Uterus (tissue), 4 donors: ENCODE data around the gene PUM2. TPM values are rescaled to one million over a fixed set of nuclear protein-coding genes. Genes with fewer than 3 reads are reported as not detected.

Experiments
- DNase-seq, 2 donors: peaks; one replicate each; pipeline ENCODE4 v3.0.0-alpha.2; 2019 to 2020
- H3K27ac ChIP-seq, 2 donors: fragments of 200-600 bp; sonication (generic); 1 replicate in 1 of 2; 2 replicates in 1 of 2; pipeline ENCODE4 v1.5.1; 2016 to 2018
- H3K27me3 ChIP-seq, 2 donors: fragments of 200-600 bp; sonication (generic); one replicate each; pipeline ENCODE4 v1.5.1; 2018 to 2019; ENCODE audit warnings: control low read depth in 1 of 2
- H3K36me3 ChIP-seq, 2 donors: fragments of 200-600 bp; sonication (generic); one replicate each; pipeline ENCODE4 v1.5.1; 2019; ENCODE audit warnings: control low read depth in 1 of 2
- H3K4me1 ChIP-seq, 2 donors: fragments of 200-600 bp; sonication (generic); one replicate each; pipeline ENCODE4 v1.5.1; 2018 to 2019; ENCODE audit warnings: control low read depth in 1 of 2
- H3K4me3 ChIP-seq, 2 donors: fragments of 200-600 bp; sonication (generic); 1 replicate in 1 of 2; 2 replicates in 1 of 2; pipeline ENCODE4 v1.5.1; 2018 to 2019; ENCODE audit warnings: mild to moderate bottlenecking in 1 of 2
- H3K9me3 ChIP-seq, 2 donors: fragments of 200-600 bp; sonication (generic); one replicate each; pipeline ENCODE4 v1.5.1; 2019; ENCODE audit warnings: control low read depth in 1 of 2
- POLR2A ChIP-seq, 2 donors: fragments of 450-650 bp; IDR thresholded peaks; one replicate each; pipeline ENCODE4 v1.6.1; 2016; ENCODE audit warnings: antibody characterized with exemption in 2 of 2, mild to moderate bottlenecking in 1 of 2, moderate library complexity in 1 of 2
- intact Hi-C: fragments of 100-400 bp; cut with DNase I; formaldehyde crosslinking; loops from one replicate; pipeline ENCODE4 v1.15.1; 2023; ENCODE audit warnings: low total_unique reads
- total RNA-seq, 4 donors: library from RNA; depleted of rRNA in 3 of 4; stranded (reverse); fragments of >200 nt in 3 of 4; gene quantifications; one replicate each; pipeline versions ENCODE4 v1.1.0 to v1.2.4, GENCODE V29; 2014 to 2023
- TF ChIP-seq, protein P1 (sequence below), 4 experiments: fragments of 200-600 bp in 2 of 4; fragments of 450-650 bp in 2 of 4; sonication (generic) in 2 of 4; IDR thresholded peaks; one replicate each; pipeline ENCODE4 v1.5.1; 2016 to 2019; ENCODE audit warnings: antibody characterized with exemption in 4 of 4, mild to moderate bottlenecking in 2 of 4, moderate library complexity in 1 of 4
- donor health status: DM: yes; HTN: yes; CAD: no.

Gene PUM2
- total RNA-seq, 4 donors from 2014 or later: 51.0 to 138 (median 103) TPM

DNA sequence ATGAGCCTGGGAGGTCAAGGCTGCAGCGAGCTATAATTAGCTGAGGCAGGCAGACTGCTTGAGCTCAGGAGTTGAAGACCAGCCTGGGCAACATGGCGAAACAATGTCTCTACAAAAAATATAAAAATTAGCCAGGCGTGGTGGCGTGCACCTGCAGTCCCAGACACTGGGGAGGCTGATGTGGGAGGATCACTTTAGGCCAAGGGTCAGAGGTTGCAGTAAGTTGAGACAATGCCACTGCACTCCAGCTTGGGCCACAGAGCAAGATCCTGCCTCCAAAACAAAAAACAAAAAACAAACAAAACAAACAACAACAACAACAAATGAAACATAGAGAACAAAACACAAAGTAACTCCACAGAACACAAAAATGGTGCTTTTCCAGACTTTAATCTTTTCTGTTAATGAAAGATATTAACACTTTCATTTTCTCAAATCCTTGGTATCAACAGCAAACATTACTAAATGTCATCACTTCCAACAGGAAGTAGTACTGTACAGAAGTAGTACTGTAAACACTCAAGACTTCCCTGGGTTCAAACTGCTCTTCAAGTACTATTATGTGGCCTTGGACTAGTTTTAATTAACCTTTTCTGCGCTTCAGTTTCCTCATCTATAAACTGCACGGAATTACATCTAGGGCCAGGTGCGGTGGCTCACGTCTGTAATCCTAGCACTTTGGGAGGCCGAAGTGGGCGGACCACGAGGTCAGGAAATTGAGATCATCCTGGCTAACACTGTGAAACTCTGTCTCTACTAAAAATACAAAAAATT is 27.9 kb downstream of the PUM2 start:
- Histone ChIP-seq H3K27me3 (no peaks in the 10 kb centered on the region), H3K27ac (no peak overlapping the region), H3K9me3 (no peaks in the 10 kb centered on the region), H3K4me3 (no peak overlapping the region), H3K4me1 (no peaks in the 10 kb centered on the region), H3K36me3 (no peaks in the 10 kb centered on the region)
- TF ChIP-seq, protein P1, sequence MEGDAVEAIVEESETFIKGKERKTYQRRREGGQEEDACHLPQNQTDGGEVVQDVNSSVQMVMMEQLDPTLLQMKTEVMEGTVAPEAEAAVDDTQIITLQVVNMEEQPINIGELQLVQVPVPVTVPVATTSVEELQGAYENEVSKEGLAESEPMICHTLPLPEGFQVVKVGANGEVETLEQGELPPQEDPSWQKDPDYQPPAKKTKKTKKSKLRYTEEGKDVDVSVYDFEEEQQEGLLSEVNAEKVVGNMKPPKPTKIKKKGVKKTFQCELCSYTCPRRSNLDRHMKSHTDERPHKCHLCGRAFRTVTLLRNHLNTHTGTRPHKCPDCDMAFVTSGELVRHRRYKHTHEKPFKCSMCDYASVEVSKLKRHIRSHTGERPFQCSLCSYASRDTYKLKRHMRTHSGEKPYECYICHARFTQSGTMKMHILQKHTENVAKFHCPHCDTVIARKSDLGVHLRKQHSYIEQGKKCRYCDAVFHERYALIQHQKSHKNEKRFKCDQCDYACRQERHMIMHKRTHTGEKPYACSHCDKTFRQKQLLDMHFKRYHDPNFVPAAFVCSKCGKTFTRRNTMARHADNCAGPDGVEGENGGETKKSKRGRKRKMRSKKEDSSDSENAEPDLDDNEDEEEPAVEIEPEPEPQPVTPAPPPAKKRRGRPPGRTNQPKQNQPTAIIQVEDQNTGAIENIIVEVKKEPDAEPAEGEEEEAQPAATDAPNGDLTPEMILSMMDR (IDR thresholded peaks at IDR 0.05): no peak
- no peak for TF ChIP-seq POLR2A (IDR thresholded peaks at IDR 0.05)
- intact Hi-C loops: no loop called here
- no peak for DNase-seq

DNA sequence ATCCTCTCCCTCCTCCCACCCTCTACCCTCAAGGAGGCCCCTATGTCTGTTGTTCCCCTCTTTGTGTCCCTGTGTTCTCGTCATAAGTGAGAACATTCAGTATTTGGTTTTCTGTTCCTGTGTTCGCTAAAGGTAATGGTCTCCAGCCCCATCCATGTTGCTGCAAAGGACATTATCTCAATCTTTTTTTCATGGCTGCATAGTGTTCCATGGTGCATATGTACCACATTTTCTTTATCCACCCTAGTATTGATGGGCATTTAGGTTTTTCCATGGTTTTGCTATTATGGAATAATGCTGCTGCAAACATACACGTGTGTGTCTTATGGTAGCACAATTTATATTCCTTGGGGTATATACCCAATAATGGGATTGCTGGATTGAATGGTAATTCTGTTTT is 33.0 kb downstream of the PUM2 start:
- intact Hi-C loops: no loop called here
- no peak for TF ChIP-seq POLR2A (IDR thresholded peaks at IDR 0.05)
- TF ChIP-seq, protein P1 (IDR thresholded peaks at IDR 0.05): no peak
- Histone ChIP-seq H3K36me3 (no peaks in the 10 kb centered on the region), H3K27ac (no peak overlapping the region), H3K4me1 (no peaks in the 10 kb centered on the region), H3K4me3 (no peak overlapping the region), H3K27me3 (no peaks in the 10 kb centered on the region), H3K9me3 (no peaks in the 10 kb centered on the region)
- DNase-seq: no peak

DNA sequence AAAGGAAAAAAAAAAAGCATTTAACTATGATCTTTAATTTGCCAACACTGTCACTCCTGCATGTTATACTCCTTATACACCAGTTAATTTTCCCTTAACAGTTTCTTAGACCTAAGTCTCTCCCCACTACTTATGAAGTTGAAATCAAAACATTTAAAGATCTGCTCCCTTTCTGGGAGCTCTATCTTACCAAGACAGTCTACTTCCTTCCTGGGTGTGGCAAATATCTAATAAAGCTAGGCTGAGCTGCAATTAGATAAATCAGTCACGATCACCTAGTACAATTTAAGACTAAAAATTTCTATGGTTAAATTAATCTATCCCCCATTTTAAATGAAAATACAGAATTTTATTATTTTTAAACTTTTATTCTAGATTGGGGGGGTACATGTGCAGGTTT is 33.4 kb downstream of the PUM2 start:
- no peak for DNase-seq
- Histone ChIP-seq H3K4me3 (no peak overlapping the region), H3K9me3 (no peaks in the 10 kb centered on the region), H3K4me1 (no peaks in the 10 kb centered on the region), H3K27me3 (no peaks in the 10 kb centered on the region), H3K27ac (no peak overlapping the region), H3K36me3 (no peaks in the 10 kb centered on the region)
- intact Hi-C loops: no loop called here
- TF ChIP-seq, protein P1 (IDR thresholded peaks at IDR 0.05): no peak
- TF ChIP-seq POLR2A (IDR thresholded peaks at IDR 0.05): no peak

DNA sequence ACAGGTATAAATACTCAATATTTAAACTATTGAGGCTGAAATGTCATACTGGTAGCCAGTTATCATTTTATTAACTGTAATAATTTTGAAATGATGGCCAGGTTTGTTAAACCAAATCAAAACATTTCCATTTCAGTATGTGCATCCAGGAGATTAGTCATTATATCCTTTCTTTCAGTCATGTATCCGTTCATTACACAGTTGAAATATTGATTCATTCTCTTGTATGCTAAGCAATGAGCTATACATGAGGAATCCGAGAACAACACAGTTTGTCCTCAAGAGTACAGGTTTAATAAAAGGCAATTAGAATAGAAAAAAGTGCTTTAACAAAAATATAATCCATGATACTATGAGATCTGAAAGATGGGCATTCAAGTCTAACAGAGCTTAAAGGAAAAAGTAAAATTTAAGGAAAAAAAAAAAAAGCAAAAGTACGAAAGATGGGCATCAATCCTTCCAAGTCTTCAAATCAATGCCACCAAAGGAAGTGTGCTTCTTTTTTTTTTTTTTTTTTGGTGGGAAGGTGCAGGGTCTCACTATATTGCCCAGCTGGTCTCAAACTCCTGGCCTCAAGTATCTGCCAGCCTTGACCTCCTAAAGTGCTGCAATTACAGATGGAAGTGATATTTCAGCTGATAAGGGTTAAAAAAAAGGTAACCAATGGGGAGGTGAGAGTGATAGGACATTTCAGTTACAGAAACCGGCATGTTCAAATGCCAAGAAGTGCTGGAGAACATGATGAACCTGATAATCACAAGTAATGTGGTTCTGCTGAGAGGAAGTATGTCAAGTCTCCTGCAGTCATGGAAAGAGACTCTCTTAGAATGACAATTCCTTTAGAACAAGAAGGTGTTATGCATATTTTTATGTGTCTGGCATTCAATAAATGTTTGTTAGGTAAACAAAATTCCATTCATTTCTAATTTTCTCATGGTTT is 35.8 kb downstream of the PUM2 start:
- Histone ChIP-seq H3K4me1 (no peaks in the 10 kb centered on the region), H3K36me3 (no peaks in the 10 kb centered on the region), H3K4me3 (no peak overlapping the region), H3K27ac (no peak overlapping the region), H3K9me3 (no peaks in the 10 kb centered on the region), H3K27me3 (no peaks in the 10 kb centered on the region)
- TF ChIP-seq POLR2A (IDR thresholded peaks at IDR 0.05): no peak
- TF ChIP-seq, protein P1 (IDR thresholded peaks at IDR 0.05): no peak
- intact Hi-C loops: no loop called here
- no peak for DNase-seq

DNA sequence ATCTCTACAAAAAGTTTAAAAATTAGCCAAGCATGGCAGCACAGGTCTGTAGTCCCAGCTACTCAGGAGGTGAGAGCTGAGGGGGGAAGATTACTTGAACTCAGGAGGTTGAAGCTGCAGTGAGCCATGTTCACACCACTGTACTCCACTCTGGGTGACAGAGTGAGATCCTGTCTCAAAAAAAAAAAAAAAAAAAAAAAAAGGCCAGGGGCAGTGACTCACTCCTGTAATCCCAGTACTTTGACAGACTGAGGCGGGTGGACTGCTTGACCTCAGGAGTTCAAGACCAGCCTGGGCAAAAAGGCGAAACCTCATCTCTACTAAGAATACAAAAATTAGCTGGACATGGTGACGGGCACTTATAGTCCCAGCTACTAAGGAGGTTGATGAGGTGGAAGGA is 37.0 kb downstream of the PUM2 start:
- Histone ChIP-seq H3K4me3 (no peak overlapping the region), H3K4me1 (no peaks in the 10 kb centered on the region), H3K27me3 (no peaks in the 10 kb centered on the region), H3K9me3 (no peaks in the 10 kb centered on the region), H3K36me3 (no peaks in the 10 kb centered on the region), H3K27ac (no peak overlapping the region)
- TF ChIP-seq, protein P1 (IDR thresholded peaks at IDR 0.05): no peak
- TF ChIP-seq POLR2A (IDR thresholded peaks at IDR 0.05): no peak
- DNase-seq: no peak
- intact Hi-C loops: no loop called here
